Mesothelial cell of epicardium (in vitro differentiated cells): ENCODE results near the gene PDE4A. TPM values are rescaled to one million over a fixed set of nuclear protein-coding genes. Genes with fewer than 3 reads are reported as not detected.

Experiments
- DNase-seq, 2 experiments: peaks; one replicate each; pipeline ENCODE4 v3.0.0; 2021; ENCODE audit warnings: low spot score in 2 of 2; ENCODE audit not compliant: unreplicated experiment in 2 of 2
- H3K27ac Mint-ChIP-seq: 2 replicates; pipeline ENCODE4 v1.8.0; 2021; ENCODE audit warnings: mixed read lengths
- H3K27me3 Mint-ChIP-seq: 2 replicates; pipeline ENCODE4 v1.8.0; 2021; ENCODE audit warnings: low read depth, mixed read lengths
- H3K36me3 Mint-ChIP-seq: 2 replicates; pipeline ENCODE4 v1.8.0; 2021; ENCODE audit warnings: mixed read lengths
- H3K4me1 Mint-ChIP-seq: 2 replicates; pipeline ENCODE4 v1.8.0; 2021; ENCODE audit warnings: mixed read lengths
- H3K4me3 Mint-ChIP-seq: 2 replicates; pipeline ENCODE4 v1.8.0; 2021; ENCODE audit warnings: mild to moderate bottlenecking, moderate library complexity, mixed read lengths
- H3K9me3 Mint-ChIP-seq: 2 replicates; pipeline ENCODE4 v1.8.0; 2021; ENCODE audit warnings: mixed read lengths
- total RNA-seq: library from RNA; stranded (reverse); gene quantifications from 3 replicates; pipeline ENCODE4 v1.2.1, GENCODE V29; 2021
- TF ChIP-seq, protein P1 (sequence below): fragments of 200-600 bp; sonication (generic); IDR thresholded peaks from one replicate; pipeline ENCODE4 v1.5.0; 2021; ENCODE audit warnings: antibody characterized with exemption; ENCODE audit not compliant: unreplicated experiment

Gene PDE4A
- total RNA-seq, 1 donor from 2014 or later = 3.1 TPM

GRCh38 chr19:10491472-10492047 lies 71.2 kb downstream of the PDE4A start:
- Mint-ChIP-seq H3K27ac (no peak overlapping the region), H3K36me3 (peaks cover 23% of the 10 kb centered on the region), H3K4me1 (no peaks in the 10 kb centered on the region), H3K27me3 (no peaks in the 10 kb centered on the region), H3K4me3 (no peak overlapping the region), H3K9me3 (no peaks in the 10 kb centered on the region)
- no peak for DNase-seq
- TF ChIP-seq, protein P1, sequence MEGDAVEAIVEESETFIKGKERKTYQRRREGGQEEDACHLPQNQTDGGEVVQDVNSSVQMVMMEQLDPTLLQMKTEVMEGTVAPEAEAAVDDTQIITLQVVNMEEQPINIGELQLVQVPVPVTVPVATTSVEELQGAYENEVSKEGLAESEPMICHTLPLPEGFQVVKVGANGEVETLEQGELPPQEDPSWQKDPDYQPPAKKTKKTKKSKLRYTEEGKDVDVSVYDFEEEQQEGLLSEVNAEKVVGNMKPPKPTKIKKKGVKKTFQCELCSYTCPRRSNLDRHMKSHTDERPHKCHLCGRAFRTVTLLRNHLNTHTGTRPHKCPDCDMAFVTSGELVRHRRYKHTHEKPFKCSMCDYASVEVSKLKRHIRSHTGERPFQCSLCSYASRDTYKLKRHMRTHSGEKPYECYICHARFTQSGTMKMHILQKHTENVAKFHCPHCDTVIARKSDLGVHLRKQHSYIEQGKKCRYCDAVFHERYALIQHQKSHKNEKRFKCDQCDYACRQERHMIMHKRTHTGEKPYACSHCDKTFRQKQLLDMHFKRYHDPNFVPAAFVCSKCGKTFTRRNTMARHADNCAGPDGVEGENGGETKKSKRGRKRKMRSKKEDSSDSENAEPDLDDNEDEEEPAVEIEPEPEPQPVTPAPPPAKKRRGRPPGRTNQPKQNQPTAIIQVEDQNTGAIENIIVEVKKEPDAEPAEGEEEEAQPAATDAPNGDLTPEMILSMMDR = no peak

DNA sequence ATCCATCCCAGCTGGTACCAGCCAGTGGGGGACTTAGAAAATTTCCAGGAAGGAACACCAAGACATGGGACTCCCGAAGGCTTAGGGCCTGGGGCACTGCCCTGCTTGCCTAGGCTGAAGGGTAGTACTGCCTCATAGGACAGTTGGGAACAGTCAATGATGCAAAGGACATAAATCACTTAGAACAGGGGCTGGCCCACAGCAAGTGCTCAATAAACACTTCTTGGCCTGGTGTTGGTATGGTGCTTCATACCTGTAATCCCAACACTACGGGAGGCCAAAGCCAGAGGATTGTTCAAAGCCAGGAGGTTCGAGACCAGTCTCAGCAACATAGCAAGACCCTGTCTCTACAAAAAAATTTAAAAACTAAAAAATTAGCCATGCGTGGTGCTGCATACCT lies 77.0 kb downstream of the PDE4A start:
- H3K4me3 Mint-ChIP-seq = no peak overlapping the region
- H3K36me3 Mint-ChIP-seq = peaks cover 22% of the 10 kb centered on the region
- H3K27me3 Mint-ChIP-seq = no peaks in the 10 kb centered on the region

DNA sequence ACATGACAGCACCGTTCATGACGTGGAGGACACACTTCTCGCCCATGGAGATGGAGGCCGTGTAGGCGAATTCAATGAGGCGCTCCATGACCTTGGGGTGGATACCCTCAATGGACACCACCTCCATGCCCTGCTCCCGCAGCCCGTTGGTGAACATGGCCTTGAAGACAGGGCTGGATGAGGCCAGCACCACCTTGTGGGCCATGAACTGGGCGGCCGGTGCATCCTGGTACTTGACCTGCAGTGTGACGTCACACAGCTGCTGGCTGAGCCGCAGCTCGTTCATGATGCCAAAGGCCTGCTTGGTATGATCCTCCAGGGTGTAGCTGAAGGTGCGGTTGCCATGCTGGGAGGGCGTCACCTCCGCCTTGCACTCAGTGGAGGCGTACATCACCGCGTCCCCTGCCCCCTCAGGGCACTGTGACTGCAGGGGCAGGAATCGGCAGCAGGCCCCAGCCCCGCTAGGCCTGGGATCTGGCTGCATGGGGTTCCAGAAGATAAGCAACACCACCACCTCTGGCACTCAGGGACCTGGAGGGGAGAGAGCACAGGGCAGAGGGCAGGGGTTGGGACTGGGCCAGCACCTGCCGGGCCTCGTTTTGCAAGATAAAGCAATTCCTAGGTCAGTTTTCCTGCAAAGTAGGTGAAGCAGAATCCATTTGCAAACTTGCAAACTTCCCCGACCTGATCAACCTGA lies 79.4 kb downstream of the PDE4A start:
- no peak overlapping the region for H3K27ac Mint-ChIP-seq
- H3K9me3 Mint-ChIP-seq = no peaks in the 10 kb centered on the region
- H3K36me3 Mint-ChIP-seq = peaks cover 17% of the 10 kb centered on the region
- TF ChIP-seq, protein P1 = no peak
- H3K4me3 Mint-ChIP-seq = peak overlapping the region; percentile 56
- no peaks in the 10 kb centered on the region for H3K27me3 Mint-ChIP-seq
- peaks cover 11% of the 10 kb centered on the region for H3K4me1 Mint-ChIP-seq
- DNase-seq = no peak

More for the DNA sequence above, 77.0 kb downstream of the PDE4A start:
- Mint-ChIP-seq H3K9me3 (no peaks in the 10 kb centered on the region), H3K4me1 (peaks cover 11% of the 10 kb centered on the region), H3K27ac (no peak overlapping the region)
- DNase-seq = no peak
- TF ChIP-seq, protein P1 = no peak

DNA sequence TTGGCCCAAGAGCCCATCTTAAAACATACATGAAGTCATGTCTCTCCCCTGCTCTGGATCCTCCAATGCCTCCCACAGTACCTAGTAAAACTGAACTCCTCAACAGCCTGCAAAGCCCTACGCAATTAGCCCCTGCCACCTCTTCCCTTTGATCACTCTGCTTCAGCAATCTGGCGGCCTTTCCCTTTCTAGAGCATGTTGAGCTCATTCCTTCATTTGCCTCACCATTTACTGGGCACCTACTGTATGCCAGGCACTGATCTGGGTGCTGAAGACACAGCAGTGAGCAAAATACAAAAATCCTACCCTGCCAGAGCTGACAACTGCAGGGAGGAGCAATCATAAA lies 79.9 kb downstream of the PDE4A start:
- Mint-ChIP-seq H3K27me3 (no peaks in the 10 kb centered on the region), H3K9me3 (no peaks in the 10 kb centered on the region), H3K27ac (peak overlapping the region; percentile 27), H3K4me1 (peaks cover 11% of the 10 kb centered on the region), H3K36me3 (peaks cover 17% of the 10 kb centered on the region), H3K4me3 (peak overlapping the region; percentile 56)
- TF ChIP-seq, protein P1 = no peak
- no peak for DNase-seq

DNA sequence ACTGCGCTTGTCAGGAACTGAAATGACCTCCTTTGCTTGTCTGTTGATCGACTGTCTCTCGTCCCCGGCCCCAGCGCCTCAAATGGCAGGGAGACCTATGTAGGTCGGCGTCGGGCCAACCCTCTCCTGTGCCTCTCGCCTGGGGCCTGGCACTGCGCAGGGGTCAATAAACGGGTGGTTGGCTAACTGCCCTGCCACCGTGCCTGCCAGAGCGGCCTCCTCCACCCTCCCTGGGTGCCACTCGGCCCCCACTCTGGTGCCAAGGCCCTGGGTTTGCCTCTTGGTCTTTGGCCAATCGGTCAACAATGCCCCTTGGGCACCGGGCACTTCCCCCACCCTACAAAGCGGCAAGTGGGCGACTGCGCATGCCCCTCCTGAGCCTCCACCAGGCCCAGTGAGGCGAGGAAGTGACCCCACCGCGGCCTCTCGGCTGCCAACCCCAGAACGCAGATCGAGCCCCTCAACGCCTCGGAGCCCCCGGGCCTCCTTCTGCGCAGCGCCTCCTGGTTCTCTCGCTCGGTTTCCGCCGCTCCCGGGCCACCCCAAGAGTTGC lies 81.7 kb downstream of the PDE4A start:
- H3K9me3 Mint-ChIP-seq = no peaks in the 10 kb centered on the region
- no peaks in the 10 kb centered on the region for H3K27me3 Mint-ChIP-seq
- peak overlapping the region; percentile 81 for H3K4me3 Mint-ChIP-seq
- TF ChIP-seq, protein P1 = no peak
- peak in 1 of 2 experiments; percentile 55 for DNase-seq
- H3K27ac Mint-ChIP-seq = peak overlapping the region; percentile 90
- H3K4me1 Mint-ChIP-seq = peaks cover 11% of the 10 kb centered on the region
- H3K36me3 Mint-ChIP-seq = peaks cover 16% of the 10 kb centered on the region
